K562 (cell line): ENCODE data around the gene JADE3. TPM values are rescaled to one million over a fixed set of nuclear protein-coding genes. Genes with fewer than 3 reads are reported as not detected.

Source experiments
- BACH1 ChIP-seq: fragments of 200-800 bp; sonication (Bioruptor generic); IDR thresholded peaks from 2 replicates; pipeline ENCODE4 v1.6.1; 2016; ENCODE audit warnings: missing genetic modification characterization, missing compliant biosample characterization
- CBX2 ChIP-seq: fragments of 200-600 bp; sonication (generic); IDR thresholded peaks from one replicate; pipeline ENCODE4 v1.6.1; 2012; ENCODE audit warnings: mild to moderate bottlenecking, low read length, inconsistent platforms; ENCODE audit not compliant: insufficient read depth, poor library complexity, severe bottlenecking
- DDX20 ChIP-seq: fragments of 450-650 bp; IDR thresholded peaks from 2 replicates; pipeline ENCODE4 v1.6.1; 2016; ENCODE audit warnings: missing genetic modification characterization, low read depth, mild to moderate bottlenecking, missing compliant biosample characterization, moderate library complexity
- DIDO1 ChIP-seq: fragments of 450-650 bp; IDR thresholded peaks from 2 replicates; pipeline ENCODE4 v1.6.1; 2016; ENCODE audit warnings: low read depth, missing biosample characterization, missing genetic modification characterization
- EZH2 ChIP-seq: IDR thresholded peaks from 2 replicates; pipeline ENCODE4 v1.6.1; 2012; ENCODE audit warnings: low read depth, mild to moderate bottlenecking, inconsistent platforms, low read length, borderline replicate concordance
- KLF16 ChIP-seq: IDR thresholded peaks from 2 replicates; pipeline ENCODE4 v1.6.1; 2016; ENCODE audit warnings: antibody characterized with exemption
- NONO ChIP-seq, 2 experiments: fragments of 200-400 bp in 1 of 2; fragments of 450-650 bp in 1 of 2; formaldehyde crosslinking in 1 of 2; IDR thresholded peaks; 2 replicates each; pipeline ENCODE4 v1.6.1; 2017; ENCODE audit warnings: low read depth in 2 of 2, mild to moderate bottlenecking in 2 of 2, moderate library complexity in 2 of 2, low read length in 1 of 2
- POLR2AphosphoS2 ChIP-seq: IDR thresholded peaks from 2 replicates; pipeline ENCODE4 v1.6.1; 2012; ENCODE audit warnings: low read length, improper control_type of control experiment
- PRMT5 ChIP-seq: sonication (generic); formaldehyde crosslinking; IDR thresholded peaks from 2 replicates; pipeline ENCODE4 v1.5.0; 2020; ENCODE audit warnings: missing genetic modification reagents
- PURB ChIP-seq: sonication (generic); formaldehyde crosslinking; IDR thresholded peaks from 2 replicates; pipeline ENCODE4 v1.9.0; 2021; ENCODE audit warnings: low read depth, mild to moderate bottlenecking, missing genetic modification reagents
- SMAD3 ChIP-seq: fragments of 450-650 bp; formaldehyde crosslinking; conservative IDR thresholded peaks from 2 replicates; pipeline ENCODE4 v1.4.0; 2020; ENCODE audit warnings: mild to moderate bottlenecking
- SP1 ChIP-seq: sonication (generic); formaldehyde crosslinking; IDR thresholded peaks from 2 replicates; pipeline ENCODE4 v1.8.1; 2022; ENCODE audit warnings: mild to moderate bottlenecking, missing genetic modification reagents
- SRSF1 ChIP-seq: fragments of 200-400 bp; formaldehyde crosslinking; IDR thresholded peaks from 2 replicates; pipeline ENCODE4 v1.6.1; 2017; ENCODE audit warnings: mild to moderate bottlenecking, low read depth, low read length, moderate library complexity
- SRSF9 ChIP-seq: fragments of 200-400 bp; formaldehyde crosslinking; IDR thresholded peaks from 2 replicates; pipeline ENCODE4 v1.6.1; 2017; ENCODE audit warnings: low read depth, low read length, borderline replicate concordance
- ZNF77 ChIP-seq: fragments of 250-450 bp; sonication (Bioruptor Pico); IDR thresholded peaks from 2 replicates; pipeline ENCODE4 v1.5.0; 2020
- polyA plus RNA-seq, 8 experiments: library from polyadenylated mRNA; depleted of rRNA in 4 of 8; stranded (reverse) in 5 of 8; unstranded in 3 of 8; fragments of >200 nt; fragmentation: Nextera tagmentation in 2 of 8; fragmentation: Illumina TruSeq in 1 of 8; extraction: Ambion mirVana in 2 of 8; extraction: Trizol in 1 of 8; gene quantifications; 2 replicates each; pipeline versions ENCODE4 v1.2.1 to v1.2.3, GENCODE V29; 2011 to 2014; ENCODE audit warnings: inconsistent platforms in 1 of 8, missing spikeins in 1 of 8
- total RNA-seq, 7 experiments: library from RNA; depleted of rRNA in 6 of 7; stranded (reverse); fragments of >200 nt in 6 of 7; fragmentation: Illumina TruSeq in 2 of 7; extraction: Trizol in 2 of 7; gene quantifications; 2 replicates each; pipeline versions ENCODE4 v1.2.1 to v1.2.3, GENCODE V29; 2011 to 2021; ENCODE audit warnings: low replicate concordance in 1 of 7
- TF ChIP-seq, protein P1 (sequence below): fragments of 200-800 bp; sonication (Bioruptor generic); IDR thresholded peaks from 2 replicates; pipeline ENCODE4 v1.6.1; 2016; ENCODE audit warnings: missing genetic modification characterization, missing compliant biosample characterization
- TF ChIP-seq, protein P2 (sequence below): conservative IDR thresholded peaks from 2 replicates; pipeline ENCODE4 v1.6.1; 2011; ENCODE audit warnings: low read depth, mild to moderate bottlenecking, low read length; ENCODE audit not compliant: control insufficient read depth
- TF ChIP-seq, protein P3 (sequence below): sonication (generic); formaldehyde crosslinking; IDR thresholded peaks from 2 replicates; pipeline ENCODE4 v1.8.0; 2022; ENCODE audit warnings: missing genetic modification reagents, mild to moderate bottlenecking, moderate library complexity, borderline replicate concordance
- TF ChIP-seq, protein P4 (sequence below): fragments of 450-650 bp; formaldehyde crosslinking; IDR thresholded peaks from 2 replicates; pipeline ENCODE4 v1.4.0; 2022; ENCODE audit warnings: missing genetic modification characterization

The JADE3 gene
- total and polyA plus RNA-seq, 9 of the 15 experiments (the other 6 are each of a cell fraction or from before 2014, with no cell fraction given): 2.6 to 10.0 (median 7.0) TPM

DNA sequence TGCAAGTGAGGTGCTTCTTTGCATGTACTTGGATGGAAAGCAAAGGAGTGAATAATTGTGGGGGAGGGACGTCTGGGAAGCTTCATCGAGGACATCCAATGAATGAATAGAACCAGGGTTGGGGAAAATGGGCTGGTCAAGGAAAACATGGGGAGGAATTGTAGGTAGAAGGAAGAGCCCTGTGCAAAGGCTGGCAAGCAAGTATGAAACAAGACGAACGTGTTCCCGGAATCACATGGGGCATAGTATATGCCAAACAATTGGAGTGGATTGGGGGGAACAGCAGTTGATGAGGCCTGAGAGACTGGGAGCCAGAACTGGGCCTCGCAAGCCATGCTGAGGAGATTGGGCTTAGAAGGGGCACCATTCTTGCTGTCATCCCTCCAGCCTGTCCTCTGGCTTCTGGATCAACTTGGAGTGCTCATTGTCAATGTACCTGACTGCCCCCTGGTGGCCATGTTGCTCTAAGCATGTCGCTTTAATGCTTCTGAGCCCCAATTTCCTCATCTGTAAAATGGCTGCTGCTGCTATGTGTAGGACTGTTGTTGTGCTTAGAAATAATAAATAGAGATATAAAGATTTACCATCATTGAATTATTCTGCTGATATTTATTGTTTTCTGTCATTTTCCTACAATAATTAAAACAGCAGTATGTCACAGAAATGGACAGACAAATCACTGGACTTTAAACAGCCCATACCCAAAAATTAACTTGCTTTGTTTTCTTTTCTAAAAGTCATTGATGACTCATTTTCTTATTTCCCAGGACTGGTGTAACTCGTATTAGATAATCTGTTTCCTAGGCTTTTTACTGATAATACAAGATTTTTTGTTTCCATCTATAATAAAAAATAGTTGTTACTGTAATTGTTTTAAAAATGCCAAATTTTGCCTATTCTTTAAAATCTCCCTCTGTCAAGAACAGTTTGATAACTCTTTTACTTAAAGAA lies 66.4 kb downstream of the JADE3 start (continued):
- TF ChIP-seq, protein P1, sequence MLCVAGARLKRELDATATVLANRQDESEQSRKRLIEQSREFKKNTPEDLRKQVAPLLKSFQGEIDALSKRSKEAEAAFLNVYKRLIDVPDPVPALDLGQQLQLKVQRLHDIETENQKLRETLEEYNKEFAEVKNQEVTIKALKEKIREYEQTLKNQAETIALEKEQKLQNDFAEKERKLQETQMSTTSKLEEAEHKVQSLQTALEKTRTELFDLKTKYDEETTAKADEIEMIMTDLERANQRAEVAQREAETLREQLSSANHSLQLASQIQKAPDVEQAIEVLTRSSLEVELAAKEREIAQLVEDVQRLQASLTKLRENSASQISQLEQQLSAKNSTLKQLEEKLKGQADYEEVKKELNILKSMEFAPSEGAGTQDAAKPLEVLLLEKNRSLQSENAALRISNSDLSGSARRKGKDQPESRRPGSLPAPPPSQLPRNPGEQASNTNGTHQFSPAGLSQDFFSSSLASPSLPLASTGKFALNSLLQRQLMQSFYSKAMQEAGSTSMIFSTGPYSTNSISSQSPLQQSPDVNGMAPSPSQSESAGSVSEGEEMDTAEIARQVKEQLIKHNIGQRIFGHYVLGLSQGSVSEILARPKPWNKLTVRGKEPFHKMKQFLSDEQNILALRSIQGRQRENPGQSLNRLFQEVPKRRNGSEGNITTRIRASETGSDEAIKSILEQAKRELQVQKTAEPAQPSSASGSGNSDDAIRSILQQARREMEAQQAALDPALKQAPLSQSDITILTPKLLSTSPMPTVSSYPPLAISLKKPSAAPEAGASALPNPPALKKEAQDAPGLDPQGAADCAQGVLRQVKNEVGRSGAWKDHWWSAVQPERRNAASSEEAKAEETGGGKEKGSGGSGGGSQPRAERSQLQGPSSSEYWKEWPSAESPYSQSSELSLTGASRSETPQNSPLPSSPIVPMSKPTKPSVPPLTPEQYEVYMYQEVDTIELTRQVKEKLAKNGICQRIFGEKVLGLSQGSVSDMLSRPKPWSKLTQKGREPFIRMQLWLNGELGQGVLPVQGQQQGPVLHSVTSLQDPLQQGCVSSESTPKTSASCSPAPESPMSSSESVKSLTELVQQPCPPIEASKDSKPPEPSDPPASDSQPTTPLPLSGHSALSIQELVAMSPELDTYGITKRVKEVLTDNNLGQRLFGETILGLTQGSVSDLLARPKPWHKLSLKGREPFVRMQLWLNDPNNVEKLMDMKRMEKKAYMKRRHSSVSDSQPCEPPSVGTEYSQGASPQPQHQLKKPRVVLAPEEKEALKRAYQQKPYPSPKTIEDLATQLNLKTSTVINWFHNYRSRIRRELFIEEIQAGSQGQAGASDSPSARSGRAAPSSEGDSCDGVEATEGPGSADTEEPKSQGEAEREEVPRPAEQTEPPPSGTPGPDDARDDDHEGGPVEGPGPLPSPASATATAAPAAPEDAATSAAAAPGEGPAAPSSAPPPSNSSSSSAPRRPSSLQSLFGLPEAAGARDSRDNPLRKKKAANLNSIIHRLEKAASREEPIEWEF (CRISPR knock-in tag): no peak
- TF ChIP-seq PRMT5 (CRISPR knock-in tag) (no peak), SP1 (CRISPR knock-in tag) (no peak), DDX20 (no peak), KLF16 (no peak), DIDO1 (tag) (no peak), SMAD3 (CRISPR knock-in tag) (no peak), SRSF9 (no peak), CBX2 (no peak), SRSF1 (no peak), BACH1 (tag) (no peak), NONO (IDR thresholded peaks at IDR 0.05; ENCODE audit: low read depth in 2 of 2, low read length in 1 of 2) (no peak), ZNF77 (no peak), EZH2 (no peak), PURB (no peak), POLR2AphosphoS2 (no peak)
- TF ChIP-seq, protein P2, sequence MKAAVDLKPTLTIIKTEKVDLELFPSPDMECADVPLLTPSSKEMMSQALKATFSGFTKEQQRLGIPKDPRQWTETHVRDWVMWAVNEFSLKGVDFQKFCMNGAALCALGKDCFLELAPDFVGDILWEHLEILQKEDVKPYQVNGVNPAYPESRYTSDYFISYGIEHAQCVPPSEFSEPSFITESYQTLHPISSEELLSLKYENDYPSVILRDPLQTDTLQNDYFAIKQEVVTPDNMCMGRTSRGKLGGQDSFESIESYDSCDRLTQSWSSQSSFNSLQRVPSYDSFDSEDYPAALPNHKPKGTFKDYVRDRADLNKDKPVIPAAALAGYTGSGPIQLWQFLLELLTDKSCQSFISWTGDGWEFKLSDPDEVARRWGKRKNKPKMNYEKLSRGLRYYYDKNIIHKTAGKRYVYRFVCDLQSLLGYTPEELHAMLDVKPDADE: no peak
- TF ChIP-seq, protein P3, sequence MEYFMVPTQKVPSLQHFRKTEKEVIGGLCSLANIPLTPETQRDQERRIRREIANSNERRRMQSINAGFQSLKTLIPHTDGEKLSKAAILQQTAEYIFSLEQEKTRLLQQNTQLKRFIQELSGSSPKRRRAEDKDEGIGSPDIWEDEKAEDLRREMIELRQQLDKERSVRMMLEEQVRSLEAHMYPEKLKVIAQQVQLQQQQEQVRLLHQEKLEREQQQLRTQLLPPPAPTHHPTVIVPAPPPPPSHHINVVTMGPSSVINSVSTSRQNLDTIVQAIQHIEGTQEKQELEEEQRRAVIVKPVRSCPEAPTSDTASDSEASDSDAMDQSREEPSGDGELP (CRISPR knock-in tag): no peak
- TF ChIP-seq, protein P4, sequence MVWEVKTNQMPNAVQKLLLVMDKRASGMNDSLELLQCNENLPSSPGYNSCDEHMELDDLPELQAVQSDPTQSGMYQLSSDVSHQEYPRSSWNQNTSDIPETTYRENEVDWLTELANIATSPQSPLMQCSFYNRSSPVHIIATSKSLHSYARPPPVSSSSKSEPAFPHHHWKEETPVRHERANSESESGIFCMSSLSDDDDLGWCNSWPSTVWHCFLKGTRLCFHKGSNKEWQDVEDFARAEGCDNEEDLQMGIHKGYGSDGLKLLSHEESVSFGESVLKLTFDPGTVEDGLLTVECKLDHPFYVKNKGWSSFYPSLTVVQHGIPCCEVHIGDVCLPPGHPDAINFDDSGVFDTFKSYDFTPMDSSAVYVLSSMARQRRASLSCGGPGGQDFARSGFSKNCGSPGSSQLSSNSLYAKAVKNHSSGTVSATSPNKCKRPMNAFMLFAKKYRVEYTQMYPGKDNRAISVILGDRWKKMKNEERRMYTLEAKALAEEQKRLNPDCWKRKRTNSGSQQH: no peak
